ENCODE data around the gene SLK. TPM values are rescaled to one million over a fixed set of nuclear protein-coding genes. Genes with fewer than 3 reads are reported as not detected.

SLK gene
- total RNA-seq, 1 experiment from 2014 or later = 40.8 TPM

GRCh38 chr10:104053201-104053600, 86.3 kb downstream of the SLK start:
- TF ChIP-seq, protein P1, sequence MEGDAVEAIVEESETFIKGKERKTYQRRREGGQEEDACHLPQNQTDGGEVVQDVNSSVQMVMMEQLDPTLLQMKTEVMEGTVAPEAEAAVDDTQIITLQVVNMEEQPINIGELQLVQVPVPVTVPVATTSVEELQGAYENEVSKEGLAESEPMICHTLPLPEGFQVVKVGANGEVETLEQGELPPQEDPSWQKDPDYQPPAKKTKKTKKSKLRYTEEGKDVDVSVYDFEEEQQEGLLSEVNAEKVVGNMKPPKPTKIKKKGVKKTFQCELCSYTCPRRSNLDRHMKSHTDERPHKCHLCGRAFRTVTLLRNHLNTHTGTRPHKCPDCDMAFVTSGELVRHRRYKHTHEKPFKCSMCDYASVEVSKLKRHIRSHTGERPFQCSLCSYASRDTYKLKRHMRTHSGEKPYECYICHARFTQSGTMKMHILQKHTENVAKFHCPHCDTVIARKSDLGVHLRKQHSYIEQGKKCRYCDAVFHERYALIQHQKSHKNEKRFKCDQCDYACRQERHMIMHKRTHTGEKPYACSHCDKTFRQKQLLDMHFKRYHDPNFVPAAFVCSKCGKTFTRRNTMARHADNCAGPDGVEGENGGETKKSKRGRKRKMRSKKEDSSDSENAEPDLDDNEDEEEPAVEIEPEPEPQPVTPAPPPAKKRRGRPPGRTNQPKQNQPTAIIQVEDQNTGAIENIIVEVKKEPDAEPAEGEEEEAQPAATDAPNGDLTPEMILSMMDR (IDR thresholded peaks at IDR 0.05) = no peak
- TF ChIP-seq SIN3A (IDR thresholded peaks at IDR 0.05; ENCODE audit: borderline replicate concordance, insufficient read depth, low read depth, low read length) = no peak
- TF ChIP-seq POLR2AphosphoS5 (IDR thresholded peaks at IDR 0.05; ENCODE audit: low read depth, low read length) = no peak
- TF ChIP-seq, protein P2, sequence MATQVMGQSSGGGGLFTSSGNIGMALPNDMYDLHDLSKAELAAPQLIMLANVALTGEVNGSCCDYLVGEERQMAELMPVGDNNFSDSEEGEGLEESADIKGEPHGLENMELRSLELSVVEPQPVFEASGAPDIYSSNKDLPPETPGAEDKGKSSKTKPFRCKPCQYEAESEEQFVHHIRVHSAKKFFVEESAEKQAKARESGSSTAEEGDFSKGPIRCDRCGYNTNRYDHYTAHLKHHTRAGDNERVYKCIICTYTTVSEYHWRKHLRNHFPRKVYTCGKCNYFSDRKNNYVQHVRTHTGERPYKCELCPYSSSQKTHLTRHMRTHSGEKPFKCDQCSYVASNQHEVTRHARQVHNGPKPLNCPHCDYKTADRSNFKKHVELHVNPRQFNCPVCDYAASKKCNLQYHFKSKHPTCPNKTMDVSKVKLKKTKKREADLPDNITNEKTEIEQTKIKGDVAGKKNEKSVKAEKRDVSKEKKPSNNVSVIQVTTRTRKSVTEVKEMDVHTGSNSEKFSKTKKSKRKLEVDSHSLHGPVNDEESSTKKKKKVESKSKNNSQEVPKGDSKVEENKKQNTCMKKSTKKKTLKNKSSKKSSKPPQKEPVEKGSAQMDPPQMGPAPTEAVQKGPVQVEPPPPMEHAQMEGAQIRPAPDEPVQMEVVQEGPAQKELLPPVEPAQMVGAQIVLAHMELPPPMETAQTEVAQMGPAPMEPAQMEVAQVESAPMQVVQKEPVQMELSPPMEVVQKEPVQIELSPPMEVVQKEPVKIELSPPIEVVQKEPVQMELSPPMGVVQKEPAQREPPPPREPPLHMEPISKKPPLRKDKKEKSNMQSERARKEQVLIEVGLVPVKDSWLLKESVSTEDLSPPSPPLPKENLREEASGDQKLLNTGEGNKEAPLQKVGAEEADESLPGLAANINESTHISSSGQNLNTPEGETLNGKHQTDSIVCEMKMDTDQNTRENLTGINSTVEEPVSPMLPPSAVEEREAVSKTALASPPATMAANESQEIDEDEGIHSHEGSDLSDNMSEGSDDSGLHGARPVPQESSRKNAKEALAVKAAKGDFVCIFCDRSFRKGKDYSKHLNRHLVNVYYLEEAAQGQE (IDR thresholded peaks at IDR 0.05; ENCODE audit: insufficient read depth in 1 of 2, low read depth in 2 of 2, low read length in 1 of 2) = no peak
- TF ChIP-seq TCF7L2 (IDR thresholded peaks at IDR 0.05; ENCODE audit: low read depth, low read length) = no peak
- Histone ChIP-seq H3K4me1 (ENCODE audit: control insufficient read depth, insufficient read depth, low read length) (peaks cover 5% of the 10 kb centered on the region; the same call in 1 of the 2 replicates), H3K27me3 (ENCODE audit: control insufficient read depth, insufficient read depth, low read length) (no peaks in the 10 kb centered on the region), H3K36me3 (ENCODE audit: control insufficient read depth, insufficient read depth, low read length) (no peaks in the 10 kb centered on the region), H3K27ac (ENCODE audit: low read length) (no peak overlapping the region), H3K4me3 (ENCODE audit: low read depth in 2 of 2, low read length in 2 of 2) (no peak overlapping the region), H3K9me3 (ENCODE audit: control insufficient read depth, insufficient read depth, low read depth, low read length) (no peaks in the 10 kb centered on the region)
- no peak for DNase-seq (ENCODE audit: low read depth, low spot score)
- no peak for ATAC-seq
- BruUV-seq (replicated peaks) = no TSS peak
- in situ Hi-C loops (cut with HindIII; ENCODE audit: low pct_unique_long_range_greater_than_20kb, low sequenced_read_pairs) (no loop called here), intact Hi-C loops (cut with micrococcal nuclease; ENCODE audit: unreplicated experiment) (no loop called here)
- CTCF ChIA-PET = no interaction called here
- POLR2A ChIA-PET = no interaction called here

DNA sequence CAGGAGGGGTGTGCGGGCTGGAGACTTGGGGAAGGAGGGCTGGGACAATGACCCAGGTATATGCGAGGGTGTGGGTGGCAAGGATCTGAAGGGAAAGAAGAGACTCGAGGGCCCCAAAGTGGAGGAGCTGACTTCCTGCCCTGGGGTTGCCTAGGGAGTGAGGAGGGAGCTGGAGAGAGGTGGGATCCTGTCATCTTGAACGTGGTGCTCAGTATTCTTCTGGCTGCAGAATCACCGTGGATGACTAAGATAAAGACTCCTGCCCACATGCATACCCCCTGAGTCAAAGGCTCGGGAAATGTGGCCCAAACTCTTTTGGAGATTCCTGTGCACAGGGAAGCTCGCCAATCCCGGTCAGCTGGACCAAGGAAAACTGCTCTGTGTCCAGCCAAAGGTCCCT, 87.5 kb downstream of the SLK start:
- H3K9me3 ChIP-seq (ENCODE audit: control insufficient read depth, insufficient read depth, low read depth, low read length) = no peaks in the 10 kb centered on the region
- intact Hi-C loops (cut with micrococcal nuclease; ENCODE audit: unreplicated experiment) (no loop called here), in situ Hi-C loops (cut with HindIII; ENCODE audit: low pct_unique_long_range_greater_than_20kb, low sequenced_read_pairs) (no loop called here)
- no peaks in the 10 kb centered on the region for H3K27me3 ChIP-seq (ENCODE audit: control insufficient read depth, insufficient read depth, low read length)
- POLR2A ChIA-PET = no interaction called here
- ATAC-seq (peak; percentile 33; the same call in 1 of the 2 replicates), DNase-seq (ENCODE audit: low read depth, low spot score) (no peak)
- no TSS peak for BruUV-seq (replicated peaks)
- H3K27ac ChIP-seq (ENCODE audit: low read length) = no peak overlapping the region
- H3K36me3 ChIP-seq (ENCODE audit: control insufficient read depth, insufficient read depth, low read length) = no peaks in the 10 kb centered on the region
- H3K4me1 ChIP-seq (ENCODE audit: control insufficient read depth, insufficient read depth, low read length) = peaks cover 5% of the 10 kb centered on the region; the same call in 1 of the 2 replicates
- TF ChIP-seq, protein P1 (IDR thresholded peaks at IDR 0.05) = no peak
- TF ChIP-seq POLR2AphosphoS5 (IDR thresholded peaks at IDR 0.05; ENCODE audit: low read depth, low read length) (no peak), TCF7L2 (IDR thresholded peaks at IDR 0.05; ENCODE audit: low read depth, low read length) (no peak), SIN3A (IDR thresholded peaks at IDR 0.05; ENCODE audit: borderline replicate concordance, insufficient read depth, low read depth, low read length) (no peak)
- TF ChIP-seq, protein P2 (IDR thresholded peaks at IDR 0.05; ENCODE audit: insufficient read depth in 1 of 2, low read depth in 2 of 2, low read length in 1 of 2) = no peak
- CTCF ChIA-PET = no interaction called here
- H3K4me3 ChIP-seq (ENCODE audit: low read depth in 2 of 2, low read length in 2 of 2) = no peak overlapping the region

Data from Panc1 (cell line).